Activated CD8-positive, alpha-beta memory T cell treated with anti-CD3 and anti-CD28 coated beads, Interleukin-2, amount 50 U/mL, for 1 hour (primary cell): ENCODE measurements around the gene PHACTR1.
"Not testable (repeated sequence)": the region's sequence is repeated elsewhere in the genome, so short reads cannot be mapped to it uniquely, and the experiment has no call there.

Experiments used
- DNase-seq: peaks from one replicate; pipeline ENCODE4 v3.0.0-alpha.2; 2020; ENCODE audit errors: extremely low read depth

Gene PHACTR1

DNA sequence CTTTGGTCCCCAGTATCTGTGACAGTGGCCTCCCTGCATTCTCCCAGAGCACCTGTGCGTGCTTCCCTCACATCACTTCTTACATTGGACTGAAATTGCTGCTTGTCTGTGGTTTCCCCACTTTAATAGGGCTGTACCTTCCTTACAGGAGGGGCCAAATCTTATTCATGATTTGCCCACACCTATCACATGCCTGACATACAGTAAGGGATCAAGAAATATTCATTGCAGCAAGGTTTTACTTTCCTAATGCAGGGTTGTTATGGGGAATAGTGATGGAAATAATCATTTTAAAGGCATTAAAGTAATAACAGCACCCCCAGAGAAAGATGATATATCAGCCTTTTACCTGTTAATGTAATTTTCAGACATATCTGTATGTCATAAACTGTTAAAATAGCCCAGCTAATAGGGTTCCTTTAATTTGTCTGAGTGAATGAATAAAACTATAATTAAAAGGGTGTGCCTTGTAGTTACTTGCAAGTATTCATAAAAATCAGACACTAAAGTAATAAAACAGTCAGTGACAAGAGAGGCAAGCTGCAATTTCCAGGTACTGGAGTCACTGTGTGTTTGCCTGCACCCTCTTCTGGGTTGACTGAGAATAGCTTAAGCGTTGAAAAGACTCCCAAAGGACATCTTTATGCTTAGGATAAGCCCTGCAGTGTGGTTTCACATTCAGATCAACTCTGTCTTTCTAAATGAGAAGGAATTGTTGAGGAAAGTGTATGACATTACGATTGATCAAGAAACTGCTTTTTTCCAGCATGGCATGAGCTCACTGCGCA, 182.7 kb downstream of the PHACTR1 start:
- no peak for DNase-seq

DNA sequence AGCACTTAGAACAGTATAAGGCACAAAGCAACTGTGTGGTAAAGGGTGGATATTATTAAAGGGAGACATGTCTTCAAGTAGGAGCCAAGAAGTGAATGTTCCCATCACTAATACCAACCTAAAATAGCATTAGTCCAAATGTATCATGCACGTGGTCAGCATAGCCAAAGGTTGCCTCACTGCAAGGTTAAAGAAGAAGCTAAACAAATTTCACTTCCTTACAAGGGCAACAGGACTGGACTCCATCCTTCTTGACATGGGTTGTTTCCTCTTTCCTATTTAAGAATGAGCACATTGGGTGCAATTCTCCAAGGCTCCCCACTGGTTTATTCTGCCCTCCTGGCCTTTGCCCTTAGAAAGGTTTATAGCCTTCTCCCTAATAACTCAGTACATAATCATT, 186.7 kb downstream of the PHACTR1 start:
- no peak for DNase-seq

GRCh38 chr6:12909833-12910232, 193.3 kb downstream of the PHACTR1 start:
- no peak for DNase-seq

DNA sequence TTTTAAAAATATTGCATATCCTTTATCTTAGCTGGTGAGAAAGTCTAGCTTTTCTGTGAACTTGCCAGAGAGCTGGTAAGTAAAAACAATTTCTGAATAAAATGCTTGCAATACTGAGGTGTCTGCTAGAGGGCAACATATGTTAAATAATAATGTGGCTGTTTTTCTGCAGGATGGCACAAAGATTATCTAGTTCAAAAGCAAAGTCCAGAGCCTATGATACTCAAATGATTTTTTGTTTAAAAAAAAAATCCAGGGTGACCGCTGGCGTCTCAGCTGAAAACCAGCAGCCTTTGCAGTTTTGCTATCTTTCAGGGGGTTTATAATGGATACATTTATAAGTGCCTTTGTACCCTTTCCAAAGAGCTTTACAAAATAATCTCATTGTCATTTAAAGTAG, 194.9 kb downstream of the PHACTR1 start:
- no peak for DNase-seq

GRCh38 chr6:12913201-12913600, 196.6 kb downstream of the PHACTR1 start:
- DNase-seq, result no peak

- no peak for DNase-seq
Measured at GRCh38 chr6:12916006-12916405, 199.4 kb downstream of the PHACTR1 start.

DNA sequence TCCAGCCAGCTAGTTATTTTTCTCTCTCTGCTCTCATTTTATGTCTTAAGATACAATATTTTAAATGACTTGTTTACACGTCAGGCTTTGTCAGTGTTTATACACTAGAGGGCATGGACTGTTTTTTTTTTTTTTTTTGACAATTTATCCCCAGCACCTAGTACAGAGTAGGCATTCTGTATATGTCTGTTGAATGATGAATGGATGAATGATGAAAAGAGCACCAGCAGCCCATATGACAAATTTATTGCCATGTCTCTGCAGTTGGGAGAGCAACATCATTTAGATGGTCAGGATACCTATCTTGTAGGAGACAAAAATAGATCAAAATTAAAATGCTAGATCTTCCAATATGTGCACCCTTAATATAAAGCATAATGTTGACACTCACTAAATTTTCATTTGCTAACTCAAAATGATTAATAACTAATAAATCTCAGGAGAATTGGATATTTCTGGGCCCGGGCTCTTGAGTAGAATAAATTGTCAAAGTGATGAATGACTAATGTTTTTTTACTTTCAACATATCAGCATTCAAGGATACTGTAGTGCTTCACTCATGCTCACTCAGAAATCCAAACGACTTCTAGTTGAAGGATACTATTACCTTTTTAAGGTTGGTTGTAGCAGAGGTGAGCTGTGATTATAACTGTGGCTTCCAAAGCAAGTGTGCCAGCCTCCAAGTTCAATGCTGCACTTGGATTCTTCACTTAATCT, 200.0 kb downstream of the PHACTR1 start:
- DNase-seq, result no peak

DNA sequence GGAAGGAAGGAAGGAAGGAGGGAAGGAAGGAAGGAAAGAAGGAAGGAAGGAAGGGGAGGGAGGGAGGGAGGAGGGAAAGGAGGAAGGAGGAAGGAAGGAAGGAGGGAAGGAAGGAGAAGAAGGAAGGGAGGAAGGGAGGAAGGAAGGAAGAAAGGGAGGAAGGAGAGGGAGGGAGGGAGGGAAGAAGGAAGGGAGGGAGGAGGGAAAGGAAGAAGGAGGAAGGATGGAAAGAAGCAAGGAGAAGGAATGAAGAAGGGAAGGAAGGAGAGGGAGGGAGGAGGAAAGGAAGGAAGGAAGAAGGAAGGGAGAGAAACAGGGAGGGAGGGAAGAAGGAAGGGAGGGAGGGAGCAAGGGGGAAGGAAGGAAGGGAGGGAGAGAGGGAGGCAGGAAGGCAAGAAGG, 204.9 kb downstream of the PHACTR1 start:
- DNase-seq, result no peak

DNA sequence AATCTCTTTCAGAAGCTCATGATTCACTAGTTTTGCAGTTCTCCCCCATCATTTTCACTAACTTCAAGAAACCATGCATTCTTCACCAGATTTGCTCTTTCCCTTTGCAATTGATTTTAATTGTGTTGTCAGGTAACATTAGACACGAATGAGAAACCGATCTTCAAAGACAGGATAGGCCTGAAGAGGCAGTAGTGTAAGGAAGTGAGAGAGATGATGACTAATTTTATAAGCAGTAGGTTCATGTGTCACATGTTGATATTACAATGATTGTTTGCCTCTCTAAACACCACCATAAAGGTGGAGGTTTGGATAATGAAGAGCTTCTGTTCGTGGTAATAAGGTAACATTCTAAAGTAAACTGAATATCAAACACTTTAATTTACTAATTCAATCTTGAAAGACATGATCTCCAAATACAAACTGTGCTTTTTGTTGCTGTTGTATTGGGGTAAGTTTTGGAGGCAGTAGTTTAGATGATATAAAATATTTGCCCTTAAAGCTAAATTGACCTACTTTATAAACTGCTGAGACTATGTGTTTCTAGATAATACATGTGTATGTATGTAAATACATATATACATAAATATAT, 207.2 kb downstream of the PHACTR1 start:
- DNase-seq, result no peak

DNA sequence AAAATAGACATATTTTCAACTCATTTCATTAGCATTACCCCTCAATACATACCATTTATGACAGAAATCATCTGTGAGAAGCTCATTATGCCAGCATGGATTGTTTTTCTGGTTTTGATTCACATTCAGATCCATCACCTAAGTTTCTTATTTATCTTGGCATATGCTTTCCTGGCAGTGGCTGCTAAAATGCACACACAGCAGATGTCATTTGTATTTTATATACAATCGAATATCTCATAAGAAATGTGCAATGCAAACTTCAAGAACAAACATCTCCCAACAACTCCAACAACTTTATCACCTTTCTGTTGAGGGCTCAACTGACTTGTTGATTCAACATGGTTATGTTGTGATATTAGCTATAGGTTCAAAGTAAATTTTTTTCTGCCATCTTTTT, 208.3 kb downstream of the PHACTR1 start:
- no peak for DNase-seq

DNA sequence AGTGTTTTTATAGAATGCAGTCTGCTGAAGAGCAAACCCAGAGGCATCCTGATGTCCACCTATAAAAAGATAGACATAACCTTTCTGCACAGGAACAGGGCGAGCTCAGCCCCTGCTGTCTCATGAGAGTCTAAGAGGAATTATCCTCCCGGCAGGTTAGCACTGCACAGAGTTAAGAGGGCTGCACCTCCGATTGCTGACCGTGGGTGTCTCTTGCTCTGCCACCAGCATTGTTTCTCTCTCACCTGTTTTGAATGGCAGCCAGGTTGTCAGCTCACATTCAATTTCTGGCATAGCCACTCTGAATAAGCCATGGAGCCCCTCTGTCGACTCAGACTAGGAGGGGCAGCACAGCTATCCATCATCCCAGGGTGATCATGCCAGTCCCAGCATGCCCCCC, 211.2 kb downstream of the PHACTR1 start:
- DNase-seq, result no peak

DNA sequence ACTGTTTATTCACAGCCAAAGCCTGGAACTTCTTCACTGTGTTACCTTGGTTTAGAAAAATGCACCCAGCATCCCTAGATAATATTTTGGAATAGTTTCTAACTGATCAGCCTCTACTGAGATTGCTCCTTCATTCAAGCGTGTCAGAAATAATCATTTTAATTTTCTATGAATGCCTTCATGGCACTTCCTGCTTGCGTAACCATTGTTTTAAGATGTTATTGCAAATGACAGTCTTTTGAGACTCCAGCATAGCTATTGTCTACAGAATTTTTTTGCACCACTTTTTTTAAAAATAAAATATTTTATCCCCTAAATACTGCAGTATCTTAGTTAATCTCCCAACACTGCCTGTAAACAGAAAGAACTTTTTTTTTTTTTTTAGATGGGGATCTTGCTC, 213.1 kb downstream of the PHACTR1 start:
- no peak for DNase-seq

GRCh38 chr6:12931639-12932038, 215.1 kb downstream of the PHACTR1 start:
- no peak for DNase-seq

DNA sequence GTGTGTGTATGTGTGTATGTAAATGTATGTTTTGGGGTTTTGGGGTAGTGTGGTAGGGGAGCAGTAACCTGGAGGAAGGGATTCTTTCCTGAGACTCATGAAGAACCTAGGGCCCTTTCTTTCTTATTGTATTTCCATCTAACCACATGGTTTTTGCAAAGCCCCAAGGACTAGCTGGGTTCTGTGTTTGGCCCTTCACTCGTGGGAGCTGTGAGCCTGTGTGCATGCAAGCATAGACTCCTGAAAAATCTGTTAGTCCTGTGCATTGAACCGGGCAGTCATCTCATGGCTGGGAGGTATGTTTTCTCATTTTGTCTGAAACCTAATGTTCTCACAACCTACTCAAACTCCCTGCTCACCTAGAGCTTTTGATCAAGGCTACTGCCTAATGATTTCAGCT, 219.1 kb downstream of the PHACTR1 start:
- DNase-seq, result no peak

- DNase-seq, result no peak
Measured at GRCh38 chr6:12937971-12938370, 221.4 kb downstream of the PHACTR1 start.

DNA sequence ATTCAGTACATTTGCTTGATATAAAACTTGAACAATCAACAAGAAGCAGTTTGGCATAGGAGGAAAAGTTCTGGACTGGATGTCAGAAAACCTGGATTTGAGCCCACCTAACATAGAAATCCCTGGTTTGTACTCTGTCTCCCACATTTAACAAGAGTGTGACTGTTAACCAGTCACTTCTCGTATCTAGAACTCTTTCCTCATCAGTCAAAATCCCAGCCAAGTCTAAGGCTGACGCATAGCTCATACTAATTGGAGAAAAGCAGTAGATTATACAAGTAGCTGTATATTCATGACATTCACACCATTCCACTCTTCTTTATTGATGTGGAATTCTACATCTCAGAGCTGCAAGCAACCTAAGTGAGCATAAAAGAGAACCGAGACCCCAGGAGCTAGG, 222.7 kb downstream of the PHACTR1 start:
- no peak for DNase-seq

DNA sequence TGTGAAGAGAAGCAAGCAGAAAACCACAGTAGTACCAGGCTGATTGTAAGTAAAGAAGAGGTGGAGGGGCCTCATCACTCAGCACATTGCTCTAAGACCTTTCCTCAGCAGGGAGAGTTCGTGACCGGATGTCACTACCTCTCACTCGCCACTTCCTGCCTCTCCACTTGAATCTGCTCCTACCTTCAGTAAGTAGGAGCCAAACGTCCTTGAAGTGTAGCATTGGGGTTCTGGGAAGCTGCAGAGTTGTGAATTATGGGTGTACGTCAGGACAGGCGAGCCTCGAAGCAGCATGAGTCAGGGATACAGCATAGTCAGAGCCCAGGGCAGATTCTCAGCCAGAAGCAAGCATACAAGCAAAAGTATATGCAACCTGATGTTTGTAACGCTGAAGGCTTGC, 224.9 kb downstream of the PHACTR1 start:
- DNase-seq, result no peak

DNA sequence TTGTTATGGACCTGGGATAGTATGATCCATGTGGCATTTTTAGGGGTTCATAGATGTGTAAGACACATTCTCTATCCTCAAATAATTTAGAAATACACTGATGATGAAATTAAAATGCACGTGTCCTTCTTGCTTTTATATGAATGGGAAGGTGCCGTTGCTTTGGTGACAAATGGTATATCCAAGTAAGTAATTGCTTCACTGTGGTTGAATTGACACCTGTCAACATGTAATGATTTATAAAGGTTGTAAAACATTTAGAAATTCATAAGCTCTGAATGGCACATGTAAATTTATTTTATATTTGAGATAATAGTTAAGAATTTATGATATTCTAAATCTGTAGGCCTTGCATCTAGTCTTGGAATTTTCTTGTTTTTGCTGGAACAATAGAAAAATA, 227.0 kb downstream of the PHACTR1 start:
- DNase-seq, result no peak

DNA sequence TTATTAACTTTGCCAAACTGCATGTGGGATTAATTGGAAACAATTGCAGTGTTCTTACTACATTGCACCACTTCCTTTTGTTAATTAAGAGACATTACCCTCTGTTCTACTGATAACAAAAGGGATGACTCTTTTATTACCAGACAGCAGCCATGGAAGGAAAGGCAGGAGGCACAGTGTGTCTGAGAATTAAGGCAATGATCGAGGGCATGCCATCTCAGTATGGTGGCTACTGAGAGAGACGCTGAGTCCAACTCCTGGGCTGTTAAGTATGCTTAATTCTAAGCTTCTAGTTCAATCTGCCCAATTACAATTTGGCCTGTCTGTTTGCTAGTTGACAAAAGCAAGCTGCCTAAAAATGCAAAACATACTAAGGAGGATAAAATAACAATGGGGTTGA, 227.4 kb downstream of the PHACTR1 start:
- DNase-seq, result no peak

DNA sequence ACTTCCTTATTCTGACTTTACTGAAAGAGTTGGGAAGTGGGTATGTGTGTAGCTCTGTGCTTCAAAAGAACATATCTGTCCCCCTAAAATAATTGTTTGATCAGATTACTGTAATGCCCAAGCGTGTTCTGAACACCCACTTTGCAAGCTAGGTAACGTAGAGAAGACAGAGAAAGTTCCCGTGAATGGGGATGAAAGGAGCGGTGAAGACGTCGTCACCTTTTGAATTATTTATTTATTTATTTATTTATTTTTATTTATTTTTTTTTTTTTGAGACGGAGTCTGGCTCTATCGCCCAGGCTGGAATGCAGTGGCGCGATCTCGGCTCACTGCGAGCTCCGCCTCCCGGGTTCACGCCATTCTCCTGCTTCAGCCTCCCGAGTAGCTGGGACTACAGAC, 228.0 kb downstream of the PHACTR1 start:
- not testable (repeated sequence) for DNase-seq

GRCh38 chr6:12947151-12947871, 230.7 kb downstream of the PHACTR1 start:
- DNase-seq, result no peak

GRCh38 chr6:12947967-12948366, 231.4 kb downstream of the PHACTR1 start:
- no peak for DNase-seq
